Stimulated activated CD8-positive, alpha-beta memory T cell treated with anti-CD3 and anti-CD28 coated beads, Interleukin-4, amount 100 ng/mL, for 48 hours (primary cell): ENCODE results near the gene NEK8.
"Not testable (repeated sequence)": the region's sequence is repeated elsewhere in the genome, so short reads cannot be mapped to it uniquely, and the experiment has no call there.

ENCODE experiments used
- DNase-seq: peaks from one replicate; pipeline ENCODE4 v3.0.0-alpha.2; 2020

NEK8 gene

GRCh38 chr17:28725660-28726225, 2.8 kb upstream of the NEK8 start:
- peak; percentile 80 for DNase-seq

GRCh38 chr17:28726226-28726626, 2.4 kb upstream of the NEK8 start, which contains the start of gene TLCD1:
TSS of gene TLCD1 (minus strand) at chr17:28726233. CDS start at chr17:28726097, 136 bp downstream.
- peak; percentile 84 for DNase-seq

- peak; percentile 96 for DNase-seq
These were observed 1.7 kb upstream of the NEK8 start for GRCh38 chr17:28726627-28727491.

- DNase-seq = no peak
These were observed 1.4 kb downstream of the NEK8 start for GRCh38 chr17:28729950-28730330.

- DNase-seq = no peak
These were observed 4.8 kb downstream of the NEK8 start for GRCh38 chr17:28733346-28733745.

- DNase-seq = no peak
These were observed 6.2 kb downstream of the NEK8 start for GRCh38 chr17:28734712-28735241.

- DNase-seq = no peak
These were observed 6.7 kb downstream of the NEK8 start for GRCh38 chr17:28735242-28735722.

GRCh38 chr17:28735913-28736769, 7.6 kb downstream of the NEK8 start:
- DNase-seq = not testable (repeated sequence)

- DNase-seq = no peak
These were observed 8.7 kb downstream of the NEK8 start for GRCh38 chr17:28737316-28737715.

- DNase-seq = no peak
These were observed 9.4 kb downstream of the NEK8 start for GRCh38 chr17:28737770-28738679.

- DNase-seq = peak; percentile 68
These were observed 10.2 kb downstream of the NEK8 start for GRCh38 chr17:28738680-28739384.

GRCh38 chr17:28740406-28741357, 12.1 kb downstream of the NEK8 start:
- no peak for DNase-seq

GRCh38 chr17:28741358-28742349, 13.1 kb downstream of the NEK8 start:
- no peak for DNase-seq

GRCh38 chr17:28743243-28744103, 14.9 kb downstream of the NEK8 start, which contains the start of gene TRAF4:
TSS of gene TRAF4 (plus strand) at chr17:28744011. CDS start at chr17:28744113, 102 bp downstream.
- DNase-seq = peak; percentile 89

GRCh38 chr17:28744104-28744971, 15.8 kb downstream of the NEK8 start:
- peak; percentile 84 for DNase-seq
